T-helper 17 cell (primary cell): Measurements from ENCODE around the gene PSMD13. TPM values are rescaled to one million over a fixed set of nuclear protein-coding genes. Genes with fewer than 3 reads are reported as not detected.
A peak's percentile ranks its signal among the peaks of the same experiment; 100 is the strongest.

Experiments used
- ATAC-seq: fragments of 150-1000 bp; cut with Tn5 transposase; 2 replicates; pipeline ENCODE4 v1.10.0; 2021; ENCODE audit warnings: mild to moderate bottlenecking, moderate library complexity
- DNase-seq, 3 donors: peaks; one replicate each; pipeline versions ENCODE4 v3.0.0 to v3.0.0-alpha.2; 2020 to 2021
- H3K9me3 ChIP-seq: one replicate; pipeline ENCODE4 v1.7.0; 2013; ENCODE audit warnings: low read length, mild to moderate bottlenecking; ENCODE audit not compliant: control insufficient read depth, poor library complexity, severe bottlenecking
- H3K27ac Mint-ChIP-seq: one replicate; pipeline ENCODE4 v1.8.0; 2022; ENCODE audit warnings: mild to moderate bottlenecking, moderate library complexity, mixed read lengths
- H3K27me3 Mint-ChIP-seq: one replicate; pipeline ENCODE4 v1.8.0; 2022; ENCODE audit warnings: mixed read lengths
- H3K36me3 Mint-ChIP-seq: one replicate; pipeline ENCODE4 v1.8.0; 2022; ENCODE audit warnings: low read depth, mixed read lengths
- H3K4me1 Mint-ChIP-seq: one replicate; pipeline ENCODE4 v1.8.0; 2022; ENCODE audit warnings: mild to moderate bottlenecking, mixed read lengths
- H3K4me3 Mint-ChIP-seq: one replicate; pipeline ENCODE4 v1.8.0; 2022; ENCODE audit warnings: mild to moderate bottlenecking, moderate library complexity, mixed read lengths
- total RNA-seq, 4 donors: library from RNA in 2 of 4; stranded (reverse) in 2 of 4; gene quantifications; one replicate each; pipeline ENCODE4 v1.2.3 and lab custom pipeline; 2022 to 2026

PSMD13 gene
- total RNA-seq, 2 donors from 2014 or later = 60.6 to 63.6 TPM

- H3K27ac Mint-ChIP-seq = peak overlapping the region; percentile 97
- no peaks in the 10 kb centered on the region for H3K9me3 ChIP-seq
- H3K4me1 Mint-ChIP-seq = peaks cover 31% of the 10 kb centered on the region
- ATAC-seq (peak; percentile 30), DNase-seq (peak in 1 of 3 donors; percentile 29)
- peak overlapping the region; percentile 98 for H3K4me3 Mint-ChIP-seq
- H3K27me3 Mint-ChIP-seq = no peaks in the 10 kb centered on the region
- H3K36me3 Mint-ChIP-seq = peaks cover 5% of the 10 kb centered on the region
Measured at GRCh38 chr11:207863-208180, 29.0 kb upstream of the PSMD13 start.

- H3K27me3 Mint-ChIP-seq = no peaks in the 10 kb centered on the region
- peak; percentile 78 to 83 (median 81) for DNase-seq
- peak overlapping the region; percentile 98 for H3K4me3 Mint-ChIP-seq
- H3K27ac Mint-ChIP-seq = peak overlapping the region; percentile 97
- H3K9me3 ChIP-seq = no peaks in the 10 kb centered on the region
- peaks cover 8% of the 10 kb centered on the region for H3K36me3 Mint-ChIP-seq
- ATAC-seq = peak; percentile 69
- peaks cover 25% of the 10 kb centered on the region for H3K4me1 Mint-ChIP-seq
Measured at GRCh38 chr11:208181-208916, 28.4 kb upstream of the PSMD13 start.

- Mint-ChIP-seq H3K36me3 (peaks cover 6% of the 10 kb centered on the region), H3K27me3 (no peaks in the 10 kb centered on the region), H3K4me1 (peaks cover 20% of the 10 kb centered on the region), H3K4me3 (peak overlapping the region; percentile 98), H3K27ac (peak overlapping the region; percentile 97)
- DNase-seq = no peak
- no peak for ATAC-seq
- H3K9me3 ChIP-seq = no peaks in the 10 kb centered on the region
Measured at GRCh38 chr11:208917-209260, 27.9 kb upstream of the PSMD13 start.

GRCh38 chr11:209275-210121 lies 27.3 kb upstream of the PSMD13 start:
- peak overlapping the region; percentile 98 for H3K4me3 Mint-ChIP-seq
- H3K36me3 Mint-ChIP-seq = peaks cover 6% of the 10 kb centered on the region
- peaks cover 18% of the 10 kb centered on the region for H3K4me1 Mint-ChIP-seq
- H3K27me3 Mint-ChIP-seq = no peaks in the 10 kb centered on the region
- H3K27ac Mint-ChIP-seq = peak overlapping the region; percentile 97
- DNase-seq (no peak), ATAC-seq (no peak)
- no peaks in the 10 kb centered on the region for H3K9me3 ChIP-seq

- H3K27ac Mint-ChIP-seq = peak overlapping the region; percentile 97
- peak overlapping the region; percentile 98 for H3K4me3 Mint-ChIP-seq
- DNase-seq = no peak
- H3K9me3 ChIP-seq = no peaks in the 10 kb centered on the region
- H3K36me3 Mint-ChIP-seq = peaks cover 6% of the 10 kb centered on the region
- H3K27me3 Mint-ChIP-seq = no peaks in the 10 kb centered on the region
- H3K4me1 Mint-ChIP-seq = peaks cover 18% of the 10 kb centered on the region
- no peak for ATAC-seq
Measured at GRCh38 chr11:210122-210802, 26.5 kb upstream of the PSMD13 start.

GRCh38 chr11:210803-211180 lies 26.0 kb upstream of the PSMD13 start:
- no peak overlapping the region for H3K4me3 Mint-ChIP-seq
- H3K36me3 Mint-ChIP-seq = peaks cover 6% of the 10 kb centered on the region
- no peak for DNase-seq
- H3K27me3 Mint-ChIP-seq = no peaks in the 10 kb centered on the region
- H3K27ac Mint-ChIP-seq = peak overlapping the region; percentile 97
- H3K4me1 Mint-ChIP-seq = peaks cover 18% of the 10 kb centered on the region
- no peak for ATAC-seq
- no peaks in the 10 kb centered on the region for H3K9me3 ChIP-seq

- H3K27me3 Mint-ChIP-seq = no peaks in the 10 kb centered on the region
- no peak for DNase-seq
- no peak for ATAC-seq
- no peak overlapping the region for H3K4me3 Mint-ChIP-seq
- H3K4me1 Mint-ChIP-seq = peaks cover 13% of the 10 kb centered on the region
- H3K27ac Mint-ChIP-seq = peak overlapping the region; percentile 21
- peaks cover 6% of the 10 kb centered on the region for H3K36me3 Mint-ChIP-seq
- no peaks in the 10 kb centered on the region for H3K9me3 ChIP-seq
Measured at GRCh38 chr11:211295-211694, 25.5 kb upstream of the PSMD13 start.

- ATAC-seq = no peak
- no peaks in the 10 kb centered on the region for H3K27me3 Mint-ChIP-seq
Measured at GRCh38 chr11:211741-212140, 25.0 kb upstream of the PSMD13 start.

GRCh38 chr11:212150-213100 lies 24.4 kb upstream of the PSMD13 start:
- ATAC-seq (no peak), DNase-seq (no peak)
- H3K9me3 ChIP-seq = no peaks in the 10 kb centered on the region
- H3K4me3 Mint-ChIP-seq = no peak overlapping the region
- peaks cover 9% of the 10 kb centered on the region for H3K4me1 Mint-ChIP-seq
- H3K36me3 Mint-ChIP-seq = peaks cover 6% of the 10 kb centered on the region
- no peaks in the 10 kb centered on the region for H3K27me3 Mint-ChIP-seq
- no peak overlapping the region for H3K27ac Mint-ChIP-seq

More at GRCh38 chr11:211741-212140, 25.0 kb upstream of the PSMD13 start:
- H3K4me3 Mint-ChIP-seq = no peak overlapping the region
- H3K4me1 Mint-ChIP-seq = peaks cover 10% of the 10 kb centered on the region
- H3K9me3 ChIP-seq = no peaks in the 10 kb centered on the region
- peaks cover 6% of the 10 kb centered on the region for H3K36me3 Mint-ChIP-seq
- H3K27ac Mint-ChIP-seq = peak overlapping the region; percentile 21
- DNase-seq = no peak

- DNase-seq = no peak
- Mint-ChIP-seq H3K4me3 (no peak overlapping the region), H3K27ac (no peak overlapping the region)
Measured at GRCh38 chr11:213111-213510, 23.7 kb upstream of the PSMD13 start.

GRCh38 chr11:214083-214482 lies 22.7 kb upstream of the PSMD13 start:
- H3K4me3 Mint-ChIP-seq = no peak overlapping the region
- no peaks in the 10 kb centered on the region for H3K9me3 ChIP-seq
- peaks cover 4% of the 10 kb centered on the region for H3K36me3 Mint-ChIP-seq
- no peak for ATAC-seq
- DNase-seq = no peak
- H3K4me1 Mint-ChIP-seq = peaks cover 10% of the 10 kb centered on the region
- H3K27me3 Mint-ChIP-seq = no peaks in the 10 kb centered on the region
- H3K27ac Mint-ChIP-seq = no peak overlapping the region

More at GRCh38 chr11:213111-213510, 23.7 kb upstream of the PSMD13 start:
- H3K36me3 Mint-ChIP-seq = peaks cover 3% of the 10 kb centered on the region
- peaks cover 10% of the 10 kb centered on the region for H3K4me1 Mint-ChIP-seq
- no peaks in the 10 kb centered on the region for H3K27me3 Mint-ChIP-seq
- no peaks in the 10 kb centered on the region for H3K9me3 ChIP-seq
- no peak for ATAC-seq

GRCh38 chr11:215581-216037 lies 21.2 kb upstream of the PSMD13 start:
- H3K27ac Mint-ChIP-seq = peak overlapping the region; percentile 49
- ATAC-seq = no peak
- H3K4me3 Mint-ChIP-seq = no peak overlapping the region
- H3K27me3 Mint-ChIP-seq = no peaks in the 10 kb centered on the region
- H3K9me3 ChIP-seq = no peaks in the 10 kb centered on the region
- peaks cover 7% of the 10 kb centered on the region for H3K4me1 Mint-ChIP-seq
- peaks cover 6% of the 10 kb centered on the region for H3K36me3 Mint-ChIP-seq
- DNase-seq = no peak
